AG04449 (cell line): ENCODE results near the gene JAGN1.

Experiments used
- CTCF ChIA-PET: fragments of 350-600 bp; formaldehyde crosslinking; extraction: SDS; loops from one replicate; lab custom pipeline; 2021; ENCODE audit warnings: antibody characterized with exemption; lab: Yijun Ruan, JAX
- POLR2A ChIA-PET: fragments of 400-600, 350-600 bp; formaldehyde crosslinking; extraction: SDS; loops from one replicate; lab custom pipeline; 2020; ENCODE audit warnings: antibody characterized with exemption, inconsistent platforms; lab: Yijun Ruan, JAX
- DNase-seq: peaks from one replicate; pipeline ENCODE4 v3.0.0-alpha.2; 2010; ENCODE audit warnings: low read depth, low spot score
- H3K4me3 ChIP-seq: 2 replicates; pipeline ENCODE4 v1.5.1; 2011; ENCODE audit warnings: low read depth, mild to moderate bottlenecking, control low read depth, low read length
- CTCF ChIP-seq: IDR thresholded peaks from one replicate; pipeline ENCODE4 v1.5.1; 2011; ENCODE audit warnings: mild to moderate bottlenecking, moderate library complexity, low read length, control low read depth, inconsistent platforms; ENCODE audit not compliant: insufficient read depth; ENCODE audit errors: missing control alignments

The JAGN1 gene

GRCh38 chr3:9901967-9902366 lies 11.6 kb downstream of the JAGN1 start:
- ChIA-PET POLR2A (interaction anchor here (1.0 to 2.7 kb wide), 2 partner anchors 11 to 44 kb away, joined by 3 to 10 read pairs; partner anchors contain the start of gene JAGN1), CTCF (interaction anchor here (0.9 to 2.6 kb wide), 5 partner anchors 10 to 45 kb away, joined by 4 to 16 read pairs (median 5); partner anchors contain the start of gene JAGN1)
- no peak overlapping the region for H3K4me3 ChIP-seq
- no peak for DNase-seq
- TF ChIP-seq CTCF: no peak

GRCh38 chr3:9902372-9903237 lies 12.2 kb downstream of the JAGN1 start, which contains the start of gene IL17RE:
Gene IL17RE, plus strand, starts transcription at chr3:9902848. Its CDS starts 85 bp downstream, at chr3:9902933.
- ChIA-PET POLR2A (interaction anchor here (1.0 to 2.7 kb wide), 3 partner anchors 10 to 44 kb away, joined by 3 to 10 read pairs (median 5); partner anchors contain the start of gene JAGN1), CTCF (interaction anchor here (0.8 to 2.6 kb wide), 8 partner anchors 9 to 44 kb away, joined by 3 to 16 read pairs (median 5); partner anchors contain the start of genes CRELD1 and JAGN1)
- H3K4me3 ChIP-seq: peak within 1 kb of the TSS; percentile 43
- TF ChIP-seq CTCF: no peak
- DNase-seq: no peak

GRCh38 chr3:9903238-9903624 lies 12.8 kb downstream of the JAGN1 start:
- ChIA-PET CTCF (interaction anchor here (0.8 to 2.6 kb wide), 7 partner anchors 8 to 43 kb away, joined by 3 to 16 read pairs (median 5); partner anchors contain the start of genes CRELD1 and JAGN1), POLR2A (interaction anchor here (1.0 to 2.7 kb wide), 3 partner anchors 9 to 43 kb away, joined by 3 to 10 read pairs (median 5); partner anchors contain the start of gene JAGN1)
- DNase-seq: no peak
- H3K4me3 ChIP-seq: peak overlapping the region; percentile 43; the same call in 1 of the 2 replicates
- TF ChIP-seq CTCF: no peak

DNA sequence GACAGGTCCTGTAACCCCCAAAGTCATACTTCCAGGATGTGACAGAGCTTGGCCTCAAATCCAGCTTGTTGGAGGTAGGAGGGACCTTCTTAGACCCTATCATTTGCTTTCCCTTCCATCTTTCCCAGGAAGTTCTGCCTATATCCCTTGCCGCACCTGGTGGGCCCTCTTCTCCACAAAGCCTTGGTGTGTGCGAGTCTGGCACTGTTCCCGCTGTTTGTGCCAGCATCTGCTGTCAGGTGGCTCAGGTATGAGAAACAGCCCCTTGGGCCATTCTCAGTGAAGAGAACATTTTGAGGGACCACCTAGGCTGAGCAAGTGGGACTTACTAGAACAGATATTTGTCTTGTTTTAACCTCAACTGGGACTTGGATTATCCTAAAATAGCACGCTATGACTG lies 13.5 kb downstream of the JAGN1 start:
- CTCF ChIA-PET: interaction anchor here (2.4 to 2.6 kb wide), 2 partner anchors 10 to 29 kb away, joined by 10 to 16 read pairs; partner anchors contain the start of gene CRELD1

GRCh38 chr3:9906480-9906879 lies 16.1 kb downstream of the JAGN1 start:
- ChIA-PET POLR2A (no interaction called here), CTCF (no interaction called here)
- no peak for TF ChIP-seq CTCF
- no peak overlapping the region for H3K4me3 ChIP-seq
- DNase-seq: no peak

More for the DNA sequence above, 13.5 kb downstream of the JAGN1 start:
- no peak for DNase-seq
- no peak overlapping the region for H3K4me3 ChIP-seq
- POLR2A ChIA-PET: interaction anchor here (1.7 to 2.7 kb wide), 2 partner anchors 8 to 13 kb away, joined by 5 to 10 read pairs; partner anchors contain the start of gene JAGN1
- no peak for TF ChIP-seq CTCF
